Hepatocyte (in vitro differentiated cells): Measurements from ENCODE around the gene MEPE. TPM values are rescaled to one million over a fixed set of nuclear protein-coding genes. Genes with fewer than 3 reads are reported as not detected.

Source experiments
- DNase-seq: peaks from one replicate; pipeline ENCODE4 v3.0.0-alpha.2; 2016; ENCODE audit warnings: low spot score
- H2AFZ ChIP-seq: fragments of 200-600 bp; sonication (generic); 2 replicates; pipeline ENCODE4 v1.6.0; 2016; ENCODE audit warnings: antibody characterized with exemption, mild to moderate bottlenecking
- H3K27ac ChIP-seq: fragments of 200-600 bp; sonication (generic); 2 replicates; pipeline ENCODE4 v1.5.1; 2016; ENCODE audit warnings: mild to moderate bottlenecking
- H3K27me3 ChIP-seq: fragments of 200-600 bp; sonication (generic); 2 replicates; pipeline ENCODE4 v1.6.1; 2016
- H3K36me3 ChIP-seq: fragments of 200-600 bp; sonication (generic); replicated peaks from 2 replicates; pipeline ENCODE4 v1.5.1; 2016; ENCODE audit warnings: low read depth; ENCODE audit not compliant: insufficient read depth
- H3K4me1 ChIP-seq: fragments of 200-600 bp; sonication (generic); 2 replicates; pipeline ENCODE4 v1.5.1; 2016; ENCODE audit warnings: mild to moderate bottlenecking, moderate library complexity; ENCODE audit not compliant: insufficient read depth
- H3K4me2 ChIP-seq: fragments of 200-600 bp; sonication (generic); 2 replicates; pipeline ENCODE4 v1.6.0; 2016
- H3K4me3 ChIP-seq: fragments of 200-600 bp; sonication (generic); 2 replicates; pipeline ENCODE4 v1.5.1; 2016; ENCODE audit warnings: mild to moderate bottlenecking
- H3K79me2 ChIP-seq: fragments of 200-600 bp; sonication (generic); 2 replicates; pipeline ENCODE4 v1.6.0; 2017; ENCODE audit warnings: mild to moderate bottlenecking
- H3K9me2 ChIP-seq: fragments of 200-600 bp; sonication (generic); replicated peaks from 2 replicates; pipeline ENCODE4 v1.6.0; 2017; ENCODE audit warnings: mild to moderate bottlenecking; ENCODE audit not compliant: insufficient read depth
- H3K9me3 ChIP-seq: fragments of 200-600 bp; sonication (generic); 2 replicates; pipeline ENCODE4 v1.5.1; 2016; ENCODE audit warnings: low read depth, mild to moderate bottlenecking
- H4K20me1 ChIP-seq: fragments of 200-600 bp; sonication (generic); 2 replicates; pipeline ENCODE4 v1.6.0; 2016; ENCODE audit warnings: mild to moderate bottlenecking; ENCODE audit not compliant: insufficient read depth, poor library complexity, severe bottlenecking
- CTCF ChIP-seq: fragments of 200-600 bp; sonication (generic); IDR thresholded peaks from 2 replicates; pipeline ENCODE4 v1.5.1; 2016; ENCODE audit warnings: antibody characterized with exemption, mild to moderate bottlenecking; ENCODE audit not compliant: poor library complexity
- EZH2 ChIP-seq: fragments of 200-600 bp; sonication (generic); IDR thresholded peaks from 2 replicates; pipeline ENCODE4 v1.6.1; 2016; ENCODE audit warnings: antibody characterized with exemption, mild to moderate bottlenecking, borderline replicate concordance
- EZH2phosphoT487 ChIP-seq: fragments of 200-600 bp; sonication (generic); IDR thresholded peaks from one replicate; pipeline ENCODE4 v1.6.1; 2018; ENCODE audit warnings: antibody characterized with exemption, mild to moderate bottlenecking, low read depth, moderate library complexity; ENCODE audit not compliant: unreplicated experiment, severe bottlenecking
- WGBS: methylation state at CpG from one replicate; pipeline ENCODE4 v1.1.6; 2016; ENCODE audit warnings: low lambda C conversion rate; ENCODE audit errors: missing lambda C conversion rate; 5-methylcytosine and 5-hydroxymethylcytosine counted together
- polyA plus RNA-seq: library from polyadenylated mRNA; unstranded; fragments of >200 nt; fragmentation: Nextera tagmentation; extraction: Ambion mirVana; gene quantifications from 2 replicates; pipeline ENCODE4 v1.2.1, GENCODE V29; 2016
- total RNA-seq: library from RNA; depleted of rRNA; stranded (reverse); fragments of >200 nt; gene quantifications from 2 replicates; pipeline ENCODE4 v1.2.3, GENCODE V29; 2014

Gene MEPE
- total and polyA plus RNA-seq, 2 experiments from 2014 or later: 0.07 TPM; not detected in 1

DNA sequence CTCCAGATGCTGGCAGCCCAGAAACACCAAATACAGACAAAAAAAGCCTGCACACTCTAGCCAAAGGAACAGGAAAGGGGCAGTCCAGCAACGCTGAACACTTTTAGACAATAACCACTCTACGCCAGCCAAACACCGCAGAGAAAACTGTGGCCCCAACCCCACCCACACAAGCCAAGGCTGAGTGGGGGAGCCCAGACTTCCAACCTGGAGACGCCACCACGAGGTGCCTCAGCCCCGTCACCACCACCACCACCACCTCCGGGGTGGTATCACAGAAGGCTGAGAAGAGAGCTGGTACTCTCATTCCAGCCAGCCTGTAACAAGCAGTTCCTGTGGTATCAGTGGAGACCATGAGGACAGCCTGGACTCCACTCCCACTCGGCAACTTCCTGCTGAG lies 22.8 kb downstream of the MEPE start:
- no peak overlapping the region for H3K4me2 ChIP-seq
- no peak overlapping the region for H3K4me3 ChIP-seq
- no peak overlapping the region for H2AFZ ChIP-seq
- peaks cover 3% of the 10 kb centered on the region for H3K4me1 ChIP-seq
- 85% methylated on average over 8 of the region's 8 CpGs for WGBS
- no peaks in the 10 kb centered on the region for H4K20me1 ChIP-seq
- H3K27ac ChIP-seq: no peak overlapping the region
- no peaks in the 10 kb centered on the region for H3K79me2 ChIP-seq
- H3K9me2 ChIP-seq: no peaks in the 10 kb centered on the region
- DNase-seq: no peak
- H3K9me3 ChIP-seq: no peaks in the 10 kb centered on the region
- no peak for TF ChIP-seq EZH2
- no peak for TF ChIP-seq EZH2phosphoT487
- TF ChIP-seq CTCF: no peak
- H3K36me3 ChIP-seq: no peaks in the 10 kb centered on the region
- H3K27me3 ChIP-seq: no peaks in the 10 kb centered on the region

- Histone ChIP-seq H3K36me3 (no peaks in the 10 kb centered on the region), H3K4me2 (no peak overlapping the region), H2AFZ (no peak overlapping the region), H3K27me3 (no peaks in the 10 kb centered on the region), H3K9me2 (no peaks in the 10 kb centered on the region), H4K20me1 (no peaks in the 10 kb centered on the region), H3K4me1 (peaks cover 3% of the 10 kb centered on the region), H3K4me3 (no peak overlapping the region), H3K79me2 (no peaks in the 10 kb centered on the region), H3K27ac (no peak overlapping the region), H3K9me3 (no peaks in the 10 kb centered on the region)
- TF ChIP-seq CTCF: no peak
- no peak for TF ChIP-seq EZH2
- no peak for TF ChIP-seq EZH2phosphoT487
- WGBS: 71% methylated on average over 1 of the region's 1 CpG
- no peak for DNase-seq
Observed at GRCh38 chr4:87856816-87857215, 24.0 kb downstream of the MEPE start.

DNA sequence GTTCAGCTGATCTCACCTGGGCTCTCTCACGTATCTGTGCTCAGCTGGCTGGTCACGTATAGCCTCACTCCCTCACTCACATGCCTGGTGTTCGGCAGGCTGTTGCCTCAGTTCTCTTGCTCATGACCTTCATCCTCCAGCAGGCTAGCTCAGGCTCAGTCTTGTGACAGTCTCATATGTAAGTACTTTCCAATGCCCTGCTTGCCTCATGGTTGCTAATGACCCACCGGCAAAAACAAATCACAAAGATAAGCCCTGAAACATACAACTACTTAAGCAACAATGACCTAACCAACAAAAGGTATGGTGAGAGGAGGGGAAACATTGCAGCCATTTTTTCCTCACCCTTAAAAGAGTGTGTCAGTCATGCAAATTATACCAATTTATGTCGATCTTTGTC lies 25.0 kb downstream of the MEPE start:
- H3K27me3 ChIP-seq: no peaks in the 10 kb centered on the region
- no peak for DNase-seq
- H3K36me3 ChIP-seq: no peaks in the 10 kb centered on the region
- no peak overlapping the region for H2AFZ ChIP-seq
- H3K27ac ChIP-seq: no peak overlapping the region
- no peak overlapping the region for H3K4me2 ChIP-seq
- H3K4me3 ChIP-seq: no peak overlapping the region
- no peaks in the 10 kb centered on the region for H3K79me2 ChIP-seq
- WGBS: 58% methylated on average over 5 of the region's 5 CpGs
- H3K4me1 ChIP-seq: peaks cover 3% of the 10 kb centered on the region
- H3K9me2 ChIP-seq: no peaks in the 10 kb centered on the region
- H3K9me3 ChIP-seq: no peaks in the 10 kb centered on the region
- no peaks in the 10 kb centered on the region for H4K20me1 ChIP-seq
- TF ChIP-seq EZH2phosphoT487 (no peak), EZH2 (no peak), CTCF (no peak)

DNA sequence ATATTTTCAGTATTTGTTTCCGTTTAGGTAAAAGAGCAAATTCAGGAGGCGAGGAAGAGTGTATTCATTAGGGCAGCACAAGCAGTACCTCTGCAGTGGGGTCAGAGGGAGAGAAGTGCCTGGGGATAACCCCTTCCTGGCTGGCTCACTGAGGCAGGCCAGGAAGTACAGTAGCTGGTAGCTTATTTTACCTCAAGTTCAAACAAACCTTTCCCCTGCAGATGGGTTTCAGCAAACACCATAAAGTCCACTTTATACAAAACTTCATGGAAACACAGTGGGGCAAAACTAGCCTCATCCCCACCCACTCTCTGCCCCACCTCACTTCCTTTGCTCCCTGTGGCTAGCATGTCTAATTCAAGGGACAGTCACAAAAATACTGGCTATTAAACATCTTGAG lies 29.5 kb downstream of the MEPE start:
- no peak for TF ChIP-seq EZH2phosphoT487
- TF ChIP-seq CTCF: no peak
- TF ChIP-seq EZH2: no peak
- no peak overlapping the region for H3K4me2 ChIP-seq
- DNase-seq: no peak

More for the DNA sequence above, 29.5 kb downstream of the MEPE start:
- H2AFZ ChIP-seq: no peak overlapping the region
- no peaks in the 10 kb centered on the region for H4K20me1 ChIP-seq
- H3K9me3 ChIP-seq: no peaks in the 10 kb centered on the region
- no peaks in the 10 kb centered on the region for H3K36me3 ChIP-seq
- WGBS: 92% methylated on average over 2 of the region's 2 CpGs
- no peak overlapping the region for H3K27ac ChIP-seq
- H3K4me3 ChIP-seq: no peak overlapping the region
- H3K4me1 ChIP-seq: peaks cover 16% of the 10 kb centered on the region
- H3K9me2 ChIP-seq: no peaks in the 10 kb centered on the region
- no peaks in the 10 kb centered on the region for H3K27me3 ChIP-seq
- no peaks in the 10 kb centered on the region for H3K79me2 ChIP-seq
